A204.1 (cell line): ENCODE measurements around the gene STYK1.

ENCODE experiments used
- FAIRE-seq: peaks from 2 replicates; lab custom pipeline; 2012; peaks lifted over from hg19 to GRCh38; lab: Jason Lieb, UNC

Gene STYK1

GRCh38 chr12:10673659-10674384, at the start of gene STYK1:
STYK1 (minus strand) TSS chr12:10674052; CDS start chr12:10634618, 39,434 bp downstream.
- FAIRE-seq = no peak

- FAIRE-seq = no peak
Measured at GRCh38 chr12:10722905-10723746, 49.3 kb upstream of the STYK1 start, which contains the start of gene YBX3. YBX3 (minus strand) TSS chr12:10723323; CDS start chr12:10723111, 212 bp downstream.

GRCh38 chr12:10722502-10722904, 48.7 kb upstream of the STYK1 start:
- no peak for FAIRE-seq

GRCh38 chr12:10721651-10722501, 48.0 kb upstream of the STYK1 start:
- peak; percentile 6 for FAIRE-seq

GRCh38 chr12:10720974-10721650, 47.3 kb upstream of the STYK1 start:
- no peak for FAIRE-seq

GRCh38 chr12:10719482-10719881, 45.6 kb upstream of the STYK1 start:
- FAIRE-seq = no peak

- FAIRE-seq = no peak
Measured at GRCh38 chr12:10718279-10718821, 44.5 kb upstream of the STYK1 start.

GRCh38 chr12:10717410-10717809, 43.6 kb upstream of the STYK1 start:
- no peak for FAIRE-seq

- no peak for FAIRE-seq
Measured at GRCh38 chr12:10716704-10717315, 43.0 kb upstream of the STYK1 start.

- no peak for FAIRE-seq
Measured at GRCh38 chr12:10716277-10716676, 42.4 kb upstream of the STYK1 start.

- no peak for FAIRE-seq
Measured at GRCh38 chr12:10715491-10715890, 41.6 kb upstream of the STYK1 start.

GRCh38 chr12:10709808-10710207, 36.0 kb upstream of the STYK1 start:
- FAIRE-seq = no peak

GRCh38 chr12:10708862-10709261, 35.0 kb upstream of the STYK1 start:
- FAIRE-seq = no peak

- no peak for FAIRE-seq
Measured at GRCh38 chr12:10705655-10706054, 31.8 kb upstream of the STYK1 start.

- FAIRE-seq = no peak
Measured at GRCh38 chr12:10701843-10702242, 28.0 kb upstream of the STYK1 start.

- no peak for FAIRE-seq
Measured at GRCh38 chr12:10701131-10701681, 27.4 kb upstream of the STYK1 start.

GRCh38 chr12:10700581-10700980, 26.7 kb upstream of the STYK1 start:
- FAIRE-seq = no peak

- FAIRE-seq = no peak
Measured at GRCh38 chr12:10697862-10698261, 24.0 kb upstream of the STYK1 start.

- no peak for FAIRE-seq
Measured at GRCh38 chr12:10697156-10697555, 23.3 kb upstream of the STYK1 start.

GRCh38 chr12:10690906-10691305, 17.1 kb upstream of the STYK1 start:
- FAIRE-seq = no peak

- FAIRE-seq = no peak
Measured at GRCh38 chr12:10689146-10689545, 15.3 kb upstream of the STYK1 start.
